ENCODE measurements around the gene CEP250.
A peak's percentile ranks its signal among the peaks of the same experiment; 100 is the strongest.

Gene CEP250

GRCh38 chr20:35467339-35468224 is 12.2 kb downstream of the CEP250 start:
- Mint-ChIP-seq H3K27ac (peak overlapping the region; percentile 34), H3K27me3 (no peaks in the 10 kb centered on the region), H3K4me1 (ENCODE audit: low read depth) (peaks cover 3% of the 10 kb centered on the region), H3K9me3 (ENCODE audit: low read depth) (no peaks in the 10 kb centered on the region), H3K36me3 (no peaks in the 10 kb centered on the region), H3K4me3 (no peak overlapping the region)

GRCh38 chr20:35468671-35469334 is 13.4 kb downstream of the CEP250 start:
- Mint-ChIP-seq H3K36me3 (no peaks in the 10 kb centered on the region), H3K27me3 (no peaks in the 10 kb centered on the region), H3K9me3 (ENCODE audit: low read depth) (no peaks in the 10 kb centered on the region), H3K4me1 (ENCODE audit: low read depth) (no peaks in the 10 kb centered on the region), H3K27ac (no peak overlapping the region), H3K4me3 (no peak overlapping the region)

- no peaks in the 10 kb centered on the region for H3K4me1 Mint-ChIP-seq (ENCODE audit: low read depth)
- peak overlapping the region; percentile 73 for H3K27ac Mint-ChIP-seq
- no peaks in the 10 kb centered on the region for H3K9me3 Mint-ChIP-seq (ENCODE audit: low read depth)
- no peak overlapping the region for H3K4me3 Mint-ChIP-seq
- H3K36me3 Mint-ChIP-seq, result no peaks in the 10 kb centered on the region
- no peaks in the 10 kb centered on the region for H3K27me3 Mint-ChIP-seq
Observed at GRCh38 chr20:35472209-35472608, 16.8 kb downstream of the CEP250 start.

DNA sequence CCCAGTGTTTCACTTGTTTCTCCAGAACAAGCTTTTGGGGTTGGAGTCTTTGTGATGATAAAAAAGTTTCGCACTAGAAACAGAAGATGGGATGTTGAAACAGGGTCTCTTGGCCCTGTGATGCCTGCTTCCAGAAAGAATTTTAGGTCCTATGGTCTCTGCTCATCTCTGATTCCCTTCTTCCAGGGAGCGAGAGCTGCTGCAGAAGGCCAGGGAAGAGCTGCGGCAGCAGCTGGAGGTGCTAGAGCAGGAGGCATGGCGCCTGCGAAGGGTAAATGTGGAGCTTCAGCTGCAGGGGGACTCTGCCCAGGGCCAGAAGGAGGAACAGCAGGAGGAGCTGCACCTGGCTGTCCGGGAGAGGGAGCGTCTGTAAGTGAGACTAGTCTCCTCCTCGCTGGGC is 18.3 kb downstream of the CEP250 start:
- H3K9me3 Mint-ChIP-seq (ENCODE audit: low read depth), result no peaks in the 10 kb centered on the region
- no peak overlapping the region for H3K27ac Mint-ChIP-seq
- no peaks in the 10 kb centered on the region for H3K36me3 Mint-ChIP-seq
- H3K4me3 Mint-ChIP-seq, result no peak overlapping the region
- H3K27me3 Mint-ChIP-seq, result no peaks in the 10 kb centered on the region
- no peaks in the 10 kb centered on the region for H3K4me1 Mint-ChIP-seq (ENCODE audit: low read depth)

GRCh38 chr20:35474303-35474871 is 19.0 kb downstream of the CEP250 start:
- no peaks in the 10 kb centered on the region for H3K36me3 Mint-ChIP-seq
- H3K27me3 Mint-ChIP-seq, result no peaks in the 10 kb centered on the region
- no peak overlapping the region for H3K4me3 Mint-ChIP-seq
- no peaks in the 10 kb centered on the region for H3K4me1 Mint-ChIP-seq (ENCODE audit: low read depth)
- no peaks in the 10 kb centered on the region for H3K9me3 Mint-ChIP-seq (ENCODE audit: low read depth)
- H3K27ac Mint-ChIP-seq, result no peak overlapping the region

DNA sequence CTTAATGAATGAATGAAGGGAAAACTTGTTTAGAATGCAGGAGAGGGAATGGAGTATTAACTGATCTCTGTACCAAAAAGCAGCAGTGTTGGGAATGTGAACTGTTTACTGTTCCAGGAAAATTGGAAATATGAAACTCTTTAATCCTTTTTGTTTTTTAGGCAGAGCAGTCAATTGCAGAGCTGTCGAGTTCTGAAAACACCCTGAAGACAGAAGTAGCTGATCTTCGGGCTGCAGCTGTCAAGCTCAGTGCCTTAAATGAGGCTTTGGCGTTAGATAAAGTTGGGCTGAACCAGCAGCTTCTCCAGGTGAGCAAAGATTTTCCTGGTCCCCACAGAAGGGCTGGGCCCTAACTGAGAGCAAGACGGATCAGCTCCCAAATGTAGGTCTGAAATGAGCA is 20.9 kb downstream of the CEP250 start:
- Mint-ChIP-seq H3K9me3 (ENCODE audit: low read depth) (no peaks in the 10 kb centered on the region), H3K36me3 (no peaks in the 10 kb centered on the region), H3K27me3 (no peaks in the 10 kb centered on the region), H3K27ac (no peak overlapping the region), H3K4me3 (no peak overlapping the region), H3K4me1 (ENCODE audit: low read depth) (peaks cover 2% of the 10 kb centered on the region)

DNA sequence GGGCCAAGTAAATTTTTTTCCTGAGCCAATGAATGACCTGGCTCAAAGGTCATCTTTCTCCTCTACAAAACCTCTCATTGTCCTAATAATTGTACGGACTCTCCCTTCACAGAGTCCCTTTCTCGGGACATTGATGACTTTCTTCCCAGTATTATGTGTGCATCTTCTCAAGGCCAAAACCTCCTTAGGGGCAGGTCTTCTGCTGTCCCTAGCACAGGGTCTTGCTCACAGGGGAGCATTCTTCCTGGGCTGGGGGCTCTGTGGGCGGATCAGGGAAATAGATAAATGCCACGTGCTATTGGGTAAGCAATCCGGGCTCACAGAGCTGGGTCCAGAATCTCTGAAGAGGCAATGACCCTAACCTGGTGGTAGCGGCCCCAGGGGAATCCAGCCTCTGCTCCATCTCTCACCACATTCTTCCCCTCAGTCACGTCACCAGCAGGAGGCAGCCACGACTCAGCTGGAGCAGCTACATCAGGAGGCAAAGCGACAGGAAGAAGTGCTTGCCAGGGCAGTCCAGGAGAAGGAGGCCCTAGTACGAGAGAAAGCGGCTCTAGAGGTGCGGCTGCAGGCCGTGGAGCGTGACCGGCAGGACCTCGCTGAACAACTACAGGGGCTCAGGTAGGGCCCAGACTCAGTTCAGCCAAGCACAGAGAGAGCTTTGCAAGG is 23.5 kb downstream of the CEP250 start:
- H3K4me1 Mint-ChIP-seq (ENCODE audit: low read depth), result peaks cover 4% of the 10 kb centered on the region
- no peaks in the 10 kb centered on the region for H3K27me3 Mint-ChIP-seq
- H3K36me3 Mint-ChIP-seq, result peaks cover 3% of the 10 kb centered on the region
- H3K4me3 Mint-ChIP-seq, result no peak overlapping the region
- H3K27ac Mint-ChIP-seq, result no peak overlapping the region
- no peaks in the 10 kb centered on the region for H3K9me3 Mint-ChIP-seq (ENCODE audit: low read depth)

- Mint-ChIP-seq H3K4me1 (ENCODE audit: low read depth) (peaks cover 7% of the 10 kb centered on the region), H3K27ac (peak overlapping the region; percentile 47), H3K9me3 (ENCODE audit: low read depth) (no peaks in the 10 kb centered on the region), H3K36me3 (peaks cover 6% of the 10 kb centered on the region), H3K4me3 (no peak overlapping the region), H3K27me3 (no peaks in the 10 kb centered on the region)
Observed at GRCh38 chr20:35479798-35480197, 24.4 kb downstream of the CEP250 start.

DNA sequence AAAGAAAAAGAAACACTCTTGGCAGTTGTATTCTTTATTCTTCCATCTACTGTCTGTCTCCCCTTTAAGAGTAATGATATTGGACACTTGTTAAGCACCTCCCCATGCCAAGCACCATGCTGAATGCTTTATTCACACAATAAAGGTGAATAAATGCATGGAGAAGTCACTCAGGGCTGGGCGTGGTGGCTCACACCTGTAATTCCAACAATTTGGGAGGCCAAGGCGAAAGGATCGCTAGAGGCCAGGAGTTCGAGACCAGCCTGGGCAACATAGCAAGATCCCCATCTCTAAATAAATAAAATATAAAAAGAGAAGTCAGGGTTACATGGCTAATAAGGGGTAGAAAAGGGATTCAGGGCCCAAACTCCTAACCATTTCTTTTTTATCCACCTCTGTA is 32.1 kb downstream of the CEP250 start:
- Mint-ChIP-seq H3K27ac (peak overlapping the region; percentile 61), H3K4me3 (peak overlapping the region; percentile 27), H3K9me3 (ENCODE audit: low read depth) (no peaks in the 10 kb centered on the region), H3K4me1 (ENCODE audit: low read depth) (peaks cover 41% of the 10 kb centered on the region), H3K36me3 (peaks cover 22% of the 10 kb centered on the region), H3K27me3 (no peaks in the 10 kb centered on the region)

DNA sequence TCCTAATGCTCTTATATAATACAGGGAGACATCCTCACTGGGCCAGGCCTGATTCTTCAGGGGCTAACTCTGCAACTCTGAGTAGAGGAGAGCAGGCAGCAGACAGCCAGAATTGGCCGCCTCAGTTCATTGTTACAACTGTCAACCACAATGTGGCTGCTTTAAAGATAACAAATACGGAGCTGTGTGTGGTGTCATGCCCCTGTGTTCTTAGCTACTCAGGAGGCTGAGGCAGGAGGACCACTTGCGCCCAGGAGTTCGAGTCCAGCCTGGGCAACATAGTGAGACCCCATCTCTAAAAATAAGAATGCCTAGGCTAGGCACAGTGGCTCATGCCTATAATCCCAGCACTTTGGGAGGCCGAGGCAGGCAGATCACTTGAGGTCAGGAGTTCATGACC is 34.3 kb downstream of the CEP250 start:
- Mint-ChIP-seq H3K36me3 (peaks cover 16% of the 10 kb centered on the region), H3K27me3 (no peaks in the 10 kb centered on the region), H3K4me3 (peak overlapping the region; percentile 100), H3K9me3 (ENCODE audit: low read depth) (no peaks in the 10 kb centered on the region), H3K4me1 (ENCODE audit: low read depth) (peaks cover 46% of the 10 kb centered on the region), H3K27ac (peak overlapping the region; percentile 98)

- H3K27ac Mint-ChIP-seq, result peak overlapping the region; percentile 98
- peaks cover 21% of the 10 kb centered on the region for H3K36me3 Mint-ChIP-seq
- peaks cover 53% of the 10 kb centered on the region for H3K4me1 Mint-ChIP-seq (ENCODE audit: low read depth)
- H3K27me3 Mint-ChIP-seq, result no peaks in the 10 kb centered on the region
- H3K4me3 Mint-ChIP-seq, result peak overlapping the region; percentile 100
- no peaks in the 10 kb centered on the region for H3K9me3 Mint-ChIP-seq (ENCODE audit: low read depth)
Observed at GRCh38 chr20:35490736-35491181, 35.4 kb downstream of the CEP250 start.

DNA sequence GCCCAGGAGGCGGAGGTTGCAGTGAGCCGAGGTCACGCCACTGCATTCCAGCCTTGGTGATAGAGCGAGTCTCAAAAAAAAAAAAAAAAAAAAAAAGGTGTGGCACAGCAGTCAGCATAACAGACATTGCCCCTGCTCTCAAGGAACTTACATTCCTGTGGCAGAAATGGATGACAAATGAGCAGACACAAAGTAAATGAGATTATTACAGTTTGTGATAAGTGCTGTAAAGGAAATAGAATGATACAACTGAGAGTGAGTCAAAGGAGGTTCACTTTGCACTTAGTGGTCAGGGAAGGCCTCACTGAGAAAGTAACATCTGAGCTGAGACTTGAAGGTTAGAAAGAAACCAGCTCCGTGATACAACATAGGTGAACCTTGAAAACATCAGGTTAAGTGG is 36.4 kb downstream of the CEP250 start:
- Mint-ChIP-seq H3K9me3 (ENCODE audit: low read depth) (no peaks in the 10 kb centered on the region), H3K4me3 (peak overlapping the region; percentile 100), H3K27ac (peak overlapping the region; percentile 98), H3K36me3 (peaks cover 21% of the 10 kb centered on the region), H3K27me3 (no peaks in the 10 kb centered on the region), H3K4me1 (ENCODE audit: low read depth) (peaks cover 52% of the 10 kb centered on the region)

DNA sequence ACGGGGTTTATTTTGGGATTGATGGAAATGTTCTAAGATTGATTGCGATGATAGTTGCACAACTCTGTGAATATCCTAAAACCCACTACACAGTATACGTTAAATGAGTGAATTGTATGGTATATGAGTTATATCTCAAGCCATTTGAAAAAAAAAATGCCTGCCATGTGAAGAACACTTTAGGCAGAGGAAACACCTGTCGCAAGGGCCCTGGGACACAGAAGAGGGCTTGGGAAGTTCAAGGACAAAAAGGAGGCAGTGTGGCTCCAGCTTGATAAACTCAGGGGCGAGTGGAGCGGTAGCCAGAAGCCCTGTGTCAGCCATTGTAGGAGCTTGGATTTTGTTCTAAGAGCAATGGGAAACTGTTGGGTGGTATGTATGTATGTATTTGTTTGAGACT is 37.0 kb downstream of the CEP250 start:
- no peaks in the 10 kb centered on the region for H3K9me3 Mint-ChIP-seq (ENCODE audit: low read depth)
- H3K27ac Mint-ChIP-seq, result peak overlapping the region; percentile 98
- H3K27me3 Mint-ChIP-seq, result no peaks in the 10 kb centered on the region
- H3K36me3 Mint-ChIP-seq, result peaks cover 21% of the 10 kb centered on the region
- H3K4me3 Mint-ChIP-seq, result peak overlapping the region; percentile 100
- H3K4me1 Mint-ChIP-seq (ENCODE audit: low read depth), result peaks cover 50% of the 10 kb centered on the region

DNA sequence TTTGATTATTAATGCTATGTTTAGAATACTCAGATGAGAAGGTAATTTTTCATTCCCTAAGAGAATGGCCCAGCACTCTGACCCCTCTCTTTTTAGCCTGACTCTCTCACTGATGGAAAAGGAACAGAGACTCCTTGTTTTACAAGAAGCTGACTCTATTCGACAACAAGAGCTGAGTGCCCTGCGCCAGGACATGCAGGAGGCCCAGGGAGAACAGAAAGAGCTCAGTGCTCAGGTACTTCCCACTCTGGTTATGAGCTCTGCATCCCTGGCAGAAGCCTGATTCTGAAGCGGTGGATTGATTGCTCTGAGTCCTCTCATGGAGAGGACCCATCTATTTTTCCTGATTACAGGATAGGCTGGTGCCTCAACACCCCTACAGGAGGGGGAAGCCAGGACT is 41.1 kb downstream of the CEP250 start:
- Mint-ChIP-seq H3K4me3 (no peak overlapping the region), H3K4me1 (ENCODE audit: low read depth) (peaks cover 26% of the 10 kb centered on the region), H3K36me3 (peaks cover 7% of the 10 kb centered on the region), H3K27me3 (no peaks in the 10 kb centered on the region), H3K27ac (no peak overlapping the region), H3K9me3 (ENCODE audit: low read depth) (no peaks in the 10 kb centered on the region)

DNA sequence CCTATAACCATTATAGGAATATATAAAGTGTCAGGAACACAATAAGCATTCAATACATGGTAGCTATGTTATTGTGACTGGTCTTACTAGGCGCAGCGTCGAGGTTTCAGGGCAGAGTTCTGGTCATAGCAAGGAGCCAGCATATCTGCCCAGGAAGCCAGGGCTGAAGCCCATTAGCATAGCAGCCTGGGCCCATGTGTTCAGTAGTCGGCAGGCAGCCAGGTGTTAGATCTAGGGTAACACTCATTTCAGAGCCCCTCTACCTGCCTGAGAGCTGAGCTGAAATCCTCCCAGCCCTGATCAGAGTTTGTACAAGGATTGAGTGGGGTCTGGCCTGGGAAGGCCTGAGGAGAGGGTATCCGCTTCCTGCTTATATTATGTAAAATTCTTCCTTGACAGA is 41.9 kb downstream of the CEP250 start:
- no peaks in the 10 kb centered on the region for H3K9me3 Mint-ChIP-seq (ENCODE audit: low read depth)
- H3K4me3 Mint-ChIP-seq, result no peak overlapping the region
- H3K27me3 Mint-ChIP-seq, result no peaks in the 10 kb centered on the region
- peaks cover 9% of the 10 kb centered on the region for H3K36me3 Mint-ChIP-seq
- no peak overlapping the region for H3K27ac Mint-ChIP-seq
- peaks cover 20% of the 10 kb centered on the region for H3K4me1 Mint-ChIP-seq (ENCODE audit: low read depth)
